MCF 10A (cell line): Measurements from ENCODE around the gene PDCD2. TPM values are rescaled to one million over a fixed set of nuclear protein-coding genes. Genes with fewer than 3 reads are reported as not detected.

ENCODE experiments used
- BruUV-seq: library from RNA; stranded (reverse); fragments of 400-500 nt; replicated peaks from 2 replicates; lab custom pipeline; 2021; lab: Mats Ljungman, UMichigan
- CTCF ChIA-PET: fragments of 300-600 bp; sonication (Branson Sonifier 250); formaldehyde crosslinking; extraction: SDS; loops from one replicate; lab custom pipeline; 2021; ENCODE audit warnings: antibody characterized with exemption, inconsistent platforms; lab: Yijun Ruan, JAX
- POLR2A ChIA-PET: fragments of 300-600, 350-650 bp; sonication (Branson Sonifier 250); formaldehyde crosslinking; extraction: SDS; loops from one replicate; lab custom pipeline; 2020; ENCODE audit warnings: antibody characterized with exemption, inconsistent platforms; lab: Yijun Ruan, JAX
- DNase-seq: peaks from one replicate; pipeline ENCODE4 v3.0.0-alpha.2; 2018; ENCODE audit not compliant: unreplicated experiment
- H3K27ac Mint-ChIP-seq: one replicate; pipeline ENCODE4 v1.8.0; 2022; ENCODE audit warnings: mild to moderate bottlenecking, low read depth, mixed read lengths; ENCODE audit not compliant: unreplicated experiment
- H3K27me3 Mint-ChIP-seq: one replicate; pipeline ENCODE4 v1.8.0; 2022; ENCODE audit warnings: mixed read lengths; ENCODE audit not compliant: insufficient read depth, unreplicated experiment
- H3K36me3 Mint-ChIP-seq: one replicate; pipeline ENCODE4 v1.8.0; 2022; ENCODE audit warnings: mild to moderate bottlenecking, moderate library complexity, mixed read lengths; ENCODE audit not compliant: insufficient read depth, unreplicated experiment
- H3K4me1 Mint-ChIP-seq: one replicate; pipeline ENCODE4 v1.8.0; 2022; ENCODE audit warnings: mixed read lengths; ENCODE audit not compliant: insufficient read depth, unreplicated experiment
- H3K4me3 Mint-ChIP-seq: one replicate; pipeline ENCODE4 v1.8.0; 2022; ENCODE audit warnings: mild to moderate bottlenecking, moderate library complexity, mixed read lengths; ENCODE audit not compliant: unreplicated experiment
- H3K9me3 Mint-ChIP-seq: one replicate; pipeline ENCODE4 v1.8.0; 2022; ENCODE audit warnings: mixed read lengths; ENCODE audit not compliant: unreplicated experiment
- CTCF ChIP-seq: fragments of 200-600 bp; IDR thresholded peaks from one replicate; pipeline ENCODE4 v1.8.0; 2022; ENCODE audit warnings: antibody characterized with exemption, mild to moderate bottlenecking; ENCODE audit not compliant: unreplicated experiment
- intact Hi-C: fragments of 100-400 bp; cut with micrococcal nuclease; formaldehyde crosslinking; loops from 2 replicates; pipeline ENCODE4 v1.14.1; 2022
- total RNA-seq: library from RNA; stranded (reverse); gene quantifications from 2 replicates; pipeline ENCODE4 v1.2.3, GENCODE V29; 2022

PDCD2 gene
- total RNA-seq, 1 experiment from 2014 or later, result 101 TPM

- no TSS peak for BruUV-seq
- Mint-ChIP-seq H3K27me3 (peaks cover 92% of the 10 kb centered on the region), H3K9me3 (peaks cover 1% of the 10 kb centered on the region), H3K4me1 (no peaks in the 10 kb centered on the region), H3K36me3 (no peaks in the 10 kb centered on the region), H3K27ac (no peak overlapping the region), H3K4me3 (no peak overlapping the region)
- CTCF ChIA-PET, result no interaction called here
- intact Hi-C loops, result no loop called here
- DNase-seq, result no peak
- POLR2A ChIA-PET, result interaction anchor here (1.8 kb wide), 1 partner anchor 11 kb away, joined by 6 read pairs; no protein-coding TSS in a partner anchor
- TF ChIP-seq CTCF, result no peak
Observed at GRCh38 chr6:170597278-170597677, 12.8 kb upstream of the PDCD2 start.

GRCh38 chr6:170596426-170596825, 12.0 kb upstream of the PDCD2 start:
- POLR2A ChIA-PET, result interaction anchor here (1.8 to 2.3 kb wide), 2 partner anchors 10 to 12 kb away, joined by 6 to 7 read pairs; partner anchors contain the start of gene PDCD2
- Mint-ChIP-seq H3K9me3 (peaks cover 10% of the 10 kb centered on the region), H3K27me3 (peaks cover 93% of the 10 kb centered on the region), H3K4me3 (no peak overlapping the region), H3K36me3 (no peaks in the 10 kb centered on the region), H3K4me1 (no peaks in the 10 kb centered on the region), H3K27ac (no peak overlapping the region)
- no peak for TF ChIP-seq CTCF
- no peak for DNase-seq
- no TSS peak for BruUV-seq
- CTCF ChIA-PET, result no interaction called here
- intact Hi-C loops, result no loop called here

GRCh38 chr6:170590725-170591124, 6.3 kb upstream of the PDCD2 start:
- BruUV-seq, result no TSS peak
- no peak for TF ChIP-seq CTCF
- Mint-ChIP-seq H3K4me1 (no peaks in the 10 kb centered on the region), H3K4me3 (no peak overlapping the region), H3K27me3 (peaks cover 52% of the 10 kb centered on the region), H3K9me3 (peaks cover 21% of the 10 kb centered on the region), H3K36me3 (no peaks in the 10 kb centered on the region), H3K27ac (no peak overlapping the region)
- no peak for DNase-seq
- CTCF ChIA-PET, result no interaction called here
- intact Hi-C loops, result no loop called here
- POLR2A ChIA-PET, result no interaction called here

GRCh38 chr6:170584954-170585498, 589 bp upstream of the PDCD2 start:
- CTCF ChIA-PET, result no interaction called here
- peaks cover 43% of the 10 kb centered on the region for H3K36me3 Mint-ChIP-seq
- DNase-seq, result no peak
- TF ChIP-seq CTCF, result no peak
- no peaks in the 10 kb centered on the region for H3K9me3 Mint-ChIP-seq
- peaks cover 6% of the 10 kb centered on the region for H3K4me1 Mint-ChIP-seq
- TSS peak; percentile 53 for BruUV-seq
- H3K4me3 Mint-ChIP-seq, result peak overlapping the region; percentile 99
- peak overlapping the region; percentile 81 for H3K27ac Mint-ChIP-seq
- intact Hi-C loops, result no loop called here
- POLR2A ChIA-PET, result interaction anchor here (0.7 to 3.4 kb wide), 11 partner anchors 10 to 833 kb away, joined by 3 to 78 read pairs (median 6); partner anchors contain the start of genes DYNLT2, ERMARD, PSMB1 and TBP
- H3K27me3 Mint-ChIP-seq, result no peaks in the 10 kb centered on the region
